Adrenal gland (tissue), 5 donors: Measurements from ENCODE around the gene NOM1.

Source experiments
- POLR2A ChIP-seq, 2 donors: fragments of 450-650 bp; IDR thresholded peaks; one replicate each; pipeline ENCODE4 v1.6.1; 2017; ENCODE audit warnings: antibody characterized with exemption in 2 of 2, mild to moderate bottlenecking in 2 of 2, moderate library complexity in 1 of 2
- TF ChIP-seq, protein P1 (sequence below), 6 experiments: fragments of 450-650 bp in 4 of 6; fragments of 200-600 bp in 2 of 6; sonication (generic) in 1 of 6; IDR thresholded peaks; 1 replicate in 5 of 6; 2 replicates in 1 of 6; pipeline versions ENCODE4 v1.5.1 to v1.8.0; 2016 to 2021; ENCODE audit warnings: antibody characterized with exemption in 6 of 6, mild to moderate bottlenecking in 2 of 6, moderate library complexity in 1 of 6
- donor health status: DM: no; HTN: no; CAD: no.

DNA sequence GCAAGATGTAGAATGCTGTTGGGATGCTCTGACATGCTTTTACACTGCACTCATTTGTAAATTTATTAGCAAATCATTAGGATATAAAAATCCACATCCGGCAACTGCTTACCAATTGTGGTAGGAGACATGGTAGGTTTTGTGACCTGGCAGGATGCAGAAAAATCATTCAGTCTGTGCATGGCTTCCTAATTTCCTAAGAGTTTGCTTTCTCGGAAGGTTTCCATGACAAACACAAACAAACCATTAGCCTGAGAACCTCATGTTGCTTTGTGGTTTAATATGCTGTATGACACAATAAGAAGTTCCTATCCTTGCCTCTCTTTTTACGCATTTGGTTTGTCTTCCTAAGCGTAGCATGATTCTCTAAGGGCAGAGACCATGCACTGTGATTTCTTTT, 41.9 kb upstream of the NOM1 start:
- TF ChIP-seq, protein P1, sequence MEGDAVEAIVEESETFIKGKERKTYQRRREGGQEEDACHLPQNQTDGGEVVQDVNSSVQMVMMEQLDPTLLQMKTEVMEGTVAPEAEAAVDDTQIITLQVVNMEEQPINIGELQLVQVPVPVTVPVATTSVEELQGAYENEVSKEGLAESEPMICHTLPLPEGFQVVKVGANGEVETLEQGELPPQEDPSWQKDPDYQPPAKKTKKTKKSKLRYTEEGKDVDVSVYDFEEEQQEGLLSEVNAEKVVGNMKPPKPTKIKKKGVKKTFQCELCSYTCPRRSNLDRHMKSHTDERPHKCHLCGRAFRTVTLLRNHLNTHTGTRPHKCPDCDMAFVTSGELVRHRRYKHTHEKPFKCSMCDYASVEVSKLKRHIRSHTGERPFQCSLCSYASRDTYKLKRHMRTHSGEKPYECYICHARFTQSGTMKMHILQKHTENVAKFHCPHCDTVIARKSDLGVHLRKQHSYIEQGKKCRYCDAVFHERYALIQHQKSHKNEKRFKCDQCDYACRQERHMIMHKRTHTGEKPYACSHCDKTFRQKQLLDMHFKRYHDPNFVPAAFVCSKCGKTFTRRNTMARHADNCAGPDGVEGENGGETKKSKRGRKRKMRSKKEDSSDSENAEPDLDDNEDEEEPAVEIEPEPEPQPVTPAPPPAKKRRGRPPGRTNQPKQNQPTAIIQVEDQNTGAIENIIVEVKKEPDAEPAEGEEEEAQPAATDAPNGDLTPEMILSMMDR (IDR thresholded peaks at IDR 0.05), result no peak
- no peak for TF ChIP-seq POLR2A (IDR thresholded peaks at IDR 0.05)
